Calu3 (cell line): ENCODE measurements around the gene RBPJ. TPM values are rescaled to one million over a fixed set of nuclear protein-coding genes. Genes with fewer than 3 reads are reported as not detected.

Experiments used
- BruUV-seq: library from RNA; stranded (reverse); fragments of 400-500 nt; replicated peaks from 2 replicates; lab custom pipeline; 2021; lab: Mats Ljungman, UMichigan
- CTCF ChIA-PET: fragments of 300-600 bp; sonication (Branson Sonifier 250); formaldehyde crosslinking; loops from one replicate; lab custom pipeline; 2022; ENCODE audit warnings: antibody characterized with exemption; lab: Charles Lee
- DNase-seq: peaks from one replicate; pipeline ENCODE4 v3.0.0; 2022
- H3K27ac Mint-ChIP-seq: one replicate; pipeline ENCODE4 v1.8.0; 2022; ENCODE audit warnings: mixed read lengths; ENCODE audit not compliant: unreplicated experiment
- H3K27me3 Mint-ChIP-seq: one replicate; pipeline ENCODE4 v1.8.0; 2022; ENCODE audit warnings: mixed read lengths; ENCODE audit not compliant: unreplicated experiment
- H3K36me3 Mint-ChIP-seq: one replicate; pipeline ENCODE4 v1.8.0; 2022; ENCODE audit warnings: mild to moderate bottlenecking, moderate library complexity, mixed read lengths; ENCODE audit not compliant: insufficient read depth, unreplicated experiment
- H3K4me1 Mint-ChIP-seq: one replicate; pipeline ENCODE4 v1.8.0; 2022; ENCODE audit warnings: mild to moderate bottlenecking, low read depth, mixed read lengths; ENCODE audit not compliant: unreplicated experiment
- H3K4me3 Mint-ChIP-seq: one replicate; pipeline ENCODE4 v1.8.0; 2022; ENCODE audit warnings: mild to moderate bottlenecking, low read depth, moderate library complexity, mixed read lengths; ENCODE audit not compliant: unreplicated experiment
- H3K9me3 Mint-ChIP-seq: one replicate; pipeline ENCODE4 v1.8.0; 2022; ENCODE audit warnings: low read depth, mixed read lengths; ENCODE audit not compliant: unreplicated experiment
- CTCF ChIP-seq: fragments of 200-600 bp; IDR thresholded peaks from one replicate; pipeline ENCODE4 v1.8.0; 2022; ENCODE audit warnings: antibody characterized with exemption; ENCODE audit not compliant: unreplicated experiment
- intact Hi-C: fragments of 100-400 bp; cut with micrococcal nuclease; formaldehyde crosslinking; loops from one replicate; pipeline ENCODE4 v1.10.0; 2022; ENCODE audit not compliant: unreplicated experiment
- total RNA-seq: library from RNA; stranded (reverse); gene quantifications from 2 replicates; pipeline ENCODE4 v1.2.3, GENCODE V29; 2022

Gene RBPJ
- total RNA-seq, 1 experiment from 2014 or later: 56.3 TPM

GRCh38 chr4:26468283-26468949 lies 147.6 kb downstream of the RBPJ start:
- no peak for DNase-seq
- no peaks in the 10 kb centered on the region for H3K4me1 Mint-ChIP-seq
- no peak overlapping the region for H3K27ac Mint-ChIP-seq
- no peak overlapping the region for H3K4me3 Mint-ChIP-seq
- intact Hi-C loops: no loop called here
- no peak for TF ChIP-seq CTCF
- CTCF ChIA-PET: no interaction called here
- H3K27me3 Mint-ChIP-seq: peaks cover 59% of the 10 kb centered on the region
- no peaks in the 10 kb centered on the region for H3K9me3 Mint-ChIP-seq
- no peaks in the 10 kb centered on the region for H3K36me3 Mint-ChIP-seq
- BruUV-seq: no TSS peak

DNA sequence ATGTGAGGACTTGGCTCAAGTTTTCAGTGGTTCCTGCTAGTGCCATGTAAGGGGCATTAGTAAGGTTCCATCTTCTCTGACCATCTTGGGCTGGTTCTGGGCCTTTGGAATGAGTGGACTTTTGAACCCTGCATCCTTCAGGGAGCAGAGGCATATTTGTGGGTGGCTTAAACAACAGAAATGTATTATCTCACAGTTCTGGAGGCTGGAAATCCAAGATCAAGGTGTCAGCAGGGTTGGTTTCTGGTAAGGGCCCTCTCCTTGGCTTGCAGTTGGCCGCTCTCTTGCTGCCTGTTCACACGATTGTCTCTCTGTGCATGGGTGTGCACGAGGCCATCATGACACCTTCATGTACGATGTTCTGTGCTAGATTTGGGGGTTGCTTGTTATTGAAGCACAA lies 148.2 kb downstream of the RBPJ start:
- no TSS peak for BruUV-seq
- CTCF ChIA-PET: no interaction called here

GRCh38 chr4:26471890-26472289 lies 151.1 kb downstream of the RBPJ start:
- H3K4me3 Mint-ChIP-seq: no peak overlapping the region
- H3K27ac Mint-ChIP-seq: no peak overlapping the region
- peaks cover 42% of the 10 kb centered on the region for H3K27me3 Mint-ChIP-seq
- intact Hi-C loops: no loop called here
- no peaks in the 10 kb centered on the region for H3K36me3 Mint-ChIP-seq
- DNase-seq: no peak
- TF ChIP-seq CTCF: no peak
- no TSS peak for BruUV-seq
- H3K4me1 Mint-ChIP-seq: no peaks in the 10 kb centered on the region
- CTCF ChIA-PET: no interaction called here
- no peaks in the 10 kb centered on the region for H3K9me3 Mint-ChIP-seq

More for the DNA sequence above, 148.2 kb downstream of the RBPJ start:
- H3K4me3 Mint-ChIP-seq: no peak overlapping the region
- TF ChIP-seq CTCF: no peak
- H3K27me3 Mint-ChIP-seq: peaks cover 54% of the 10 kb centered on the region
- intact Hi-C loops: no loop called here
- H3K27ac Mint-ChIP-seq: no peak overlapping the region
- H3K36me3 Mint-ChIP-seq: no peaks in the 10 kb centered on the region
- no peaks in the 10 kb centered on the region for H3K4me1 Mint-ChIP-seq
- no peak for DNase-seq
- H3K9me3 Mint-ChIP-seq: no peaks in the 10 kb centered on the region

- H3K4me1 Mint-ChIP-seq: no peaks in the 10 kb centered on the region
- no peak for DNase-seq
- H3K27ac Mint-ChIP-seq: no peak overlapping the region
- no peak overlapping the region for H3K4me3 Mint-ChIP-seq
- CTCF ChIA-PET: no interaction called here
- no peaks in the 10 kb centered on the region for H3K36me3 Mint-ChIP-seq
- peaks cover 22% of the 10 kb centered on the region for H3K27me3 Mint-ChIP-seq
- TF ChIP-seq CTCF: no peak
- no TSS peak for BruUV-seq
- intact Hi-C loops: no loop called here
- H3K9me3 Mint-ChIP-seq: no peaks in the 10 kb centered on the region
Observed at GRCh38 chr4:26473893-26474292, 153.1 kb downstream of the RBPJ start.
